ENCODE results near the gene NLGN1. TPM values are rescaled to one million over a fixed set of nuclear protein-coding genes. Genes with fewer than 3 reads are reported as not detected.
"Not testable (repeated sequence)": the region's sequence is repeated elsewhere in the genome, so short reads cannot be mapped to it uniquely, and the experiment has no call there.

NLGN1 gene
- 1 to 10 TPM in 4 of 9 donors, under 1 TPM in 5; 0.30 to 3.7 (median 0.96) TPM for total RNA-seq
- 1 to 10 TPM in 1 of 3 donors, under 1 TPM in 2; 0.13 to 2.0 (median 0.64) TPM for polyA plus RNA-seq
- long read RNA-seq, donor 1, result 0 reads
- long read RNA-seq, donor 2, result 0 reads
- long read RNA-seq, donor 3, result 0 reads
- long read RNA-seq, donor 4, result 0 reads
- long read RNA-seq, donor 5, result 0 reads
- long read RNA-seq, donor 6, result 0 reads
- long read RNA-seq, donor 7, result 0 reads
- long read RNA-seq, donor 8, result 0 reads
- long read RNA-seq, donor 9, result 0 reads
- long read RNA-seq, donor 10, result 0 reads

DNA sequence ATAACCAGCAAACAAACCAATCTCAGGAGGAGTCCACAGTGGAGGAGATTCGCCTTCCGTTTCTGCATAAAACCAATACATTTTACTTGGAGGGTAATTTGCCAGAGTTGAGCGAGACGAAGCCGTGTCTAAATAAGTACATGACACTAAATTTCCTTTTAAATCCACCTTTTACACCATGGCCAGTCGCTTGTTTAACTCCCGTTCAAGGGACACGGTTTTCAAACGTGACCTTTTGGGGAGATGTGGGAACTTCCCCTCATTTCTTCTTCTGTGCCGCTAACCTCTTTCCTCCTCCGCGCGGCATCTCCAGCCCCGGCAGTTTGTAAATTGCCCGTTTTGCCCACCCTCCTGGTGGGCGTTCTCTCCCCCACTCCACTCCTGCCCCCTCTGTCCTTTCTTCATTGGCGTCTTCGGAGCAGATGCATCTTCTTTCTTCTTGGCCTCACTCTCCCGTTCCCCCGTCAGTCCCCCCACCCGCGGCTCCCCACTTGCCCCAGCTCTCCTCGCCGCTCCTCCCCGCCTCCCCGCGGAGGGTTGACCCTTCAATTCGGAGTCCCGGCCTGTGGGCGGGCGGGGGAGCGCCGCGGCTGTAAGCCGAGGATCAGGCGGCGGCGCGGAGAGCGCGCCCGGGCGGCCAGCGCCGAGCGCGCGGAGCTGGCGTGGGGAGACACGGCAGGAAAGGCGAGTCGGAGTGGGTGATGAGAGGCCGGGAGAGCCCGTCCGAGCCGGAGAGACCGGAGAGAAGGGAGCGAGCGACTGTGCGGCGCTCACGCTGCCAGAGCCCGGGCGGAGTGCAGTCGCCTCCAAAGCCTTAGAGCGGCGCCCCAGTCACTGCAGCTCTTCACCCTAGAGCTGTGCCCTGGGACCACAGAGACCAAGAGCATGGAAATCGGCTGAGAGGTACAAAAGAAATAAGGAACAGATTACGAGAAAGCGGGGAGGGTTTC lies at the start of gene NLGN1:
Gene NLGN1 (plus strand): TSS at position 584 of the 950 bp plus-strand sequence.
- WGBS, 4 donors, result 0 to 2% (median 1%) methylated on average over 29 to 70 of the region's 70 CpGs
- Histone ChIP-seq H3K4me1 (replicated peaks in 1 of 2) (peaks cover 17 to 18% of the 10 kb centered on the region in 2 donors), H3K9me3 (replicated peaks in 1 of 3) (no peaks in the 10 kb centered on the region), H3K36me3 (replicated peaks in 1 of 2) (no peaks in the 10 kb centered on the region), H3K4me3 (peak within 1 kb of the TSS in 2 of 4 donors; percentile 3 to 49), H3K27me3 (no peaks in the 10 kb centered on the region), H3K27ac (peak within 1 kb of the TSS in 3 of 5 donors; percentile 30 to 73 (median 50))
- TF ChIP-seq CTCF (IDR thresholded peaks at IDR 0.05), result no peak
- TF ChIP-seq POLR2A (IDR thresholded peaks at IDR 0.05), result no peak
- intact Hi-C loops (cut with DNase I), result no loop called here
- DNase-seq, result peak; percentile 27 to 75 (median 44)

- DNase-seq, result no peak
- TF ChIP-seq CTCF (IDR thresholded peaks at IDR 0.05) (no peak), POLR2A (IDR thresholded peaks at IDR 0.05) (no peak)
- intact Hi-C loops (cut with DNase I), result no loop called here
- Histone ChIP-seq H3K36me3 (replicated peaks in 1 of 2) (no peaks in the 10 kb centered on the region), H3K4me1 (replicated peaks in 1 of 2) (no peaks in the 10 kb centered on the region), H3K9me3 (replicated peaks in 1 of 3) (no peaks in the 10 kb centered on the region), H3K4me3 (no peak overlapping the region), H3K27ac (no peak overlapping the region), H3K27me3 (no peaks in the 10 kb centered on the region)
Observed at GRCh38 chr3:173351886-173352285, 45.7 kb upstream of the NLGN1 start.

GRCh38 chr3:173353137-173353536 lies 44.4 kb upstream of the NLGN1 start:
- H3K27ac ChIP-seq; H3K9me3 ChIP-seq (replicated peaks in 1 of 3); H3K4me3 ChIP-seq; intact Hi-C loops (cut with DNase I); H3K4me1 ChIP-seq (replicated peaks in 1 of 2); DNase-seq; H3K27me3 ChIP-seq; H3K36me3 ChIP-seq (replicated peaks in 1 of 2): not testable (repeated sequence)
- WGBS, 4 donors, result 63 to 87% (median 78%) methylated on average over 2 of the region's 2 CpGs

- Histone ChIP-seq H3K27ac (no peak overlapping the region), H3K4me1 (replicated peaks in 1 of 2) (no peaks in the 10 kb centered on the region), H3K27me3 (no peaks in the 10 kb centered on the region), H3K4me3 (no peak overlapping the region), H3K9me3 (replicated peaks in 1 of 3) (no peaks in the 10 kb centered on the region), H3K36me3 (replicated peaks in 1 of 2) (no peaks in the 10 kb centered on the region)
- intact Hi-C loops (cut with DNase I), result no loop called here
- DNase-seq, result no peak
- 53 to 75% (median 68%) methylated on average over 5 of the region's 5 CpGs for WGBS, 4 donors
- TF ChIP-seq CTCF (IDR thresholded peaks at IDR 0.05) (no peak), POLR2A (IDR thresholded peaks at IDR 0.05) (no peak)
Observed at GRCh38 chr3:173354124-173354523, 43.4 kb upstream of the NLGN1 start.
